ENCODE measurements around the gene CHST1.

CHST1 gene

DNA sequence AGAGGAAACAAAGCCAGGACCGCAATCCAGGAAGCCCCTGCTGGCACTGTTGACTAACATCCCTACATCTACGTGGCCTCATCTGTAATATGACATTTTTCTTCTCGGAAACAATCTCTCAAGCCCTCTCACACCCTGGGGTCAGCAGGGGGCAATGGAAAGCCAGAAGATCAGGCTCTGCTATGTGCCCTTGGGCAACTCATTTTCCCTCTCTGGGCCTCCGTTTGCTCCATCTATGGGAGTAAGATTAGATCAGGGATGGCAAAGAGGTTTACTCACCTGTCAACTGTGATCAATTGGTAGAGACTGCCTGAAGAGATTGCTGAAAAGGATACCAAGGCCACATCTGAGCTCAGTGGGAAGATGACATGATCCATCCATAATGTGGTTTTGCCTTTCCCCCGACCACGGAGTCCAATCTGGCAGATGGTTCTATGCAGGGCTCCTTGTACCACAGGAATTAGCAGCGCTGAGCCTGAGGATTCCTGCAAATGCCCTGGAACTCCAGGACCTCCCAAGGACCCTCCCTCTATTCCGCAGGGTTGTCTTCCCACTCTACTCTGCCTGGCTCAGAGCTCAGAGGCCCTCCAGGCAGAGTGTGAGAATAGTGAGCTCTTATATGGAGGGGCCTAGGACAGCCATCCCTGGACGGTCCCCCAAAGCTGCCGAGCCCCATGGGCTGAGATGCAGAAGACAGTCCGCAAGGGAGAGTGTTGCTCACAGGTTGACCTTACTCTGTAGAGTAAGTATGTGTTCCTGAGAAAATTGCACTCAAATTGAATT lies 66.1 kb downstream of the CHST1 start:
- no peak for DNase-seq

Measured in eye (tissue), 1 donor.